Measurements from ENCODE around the gene BCO1.

DNA sequence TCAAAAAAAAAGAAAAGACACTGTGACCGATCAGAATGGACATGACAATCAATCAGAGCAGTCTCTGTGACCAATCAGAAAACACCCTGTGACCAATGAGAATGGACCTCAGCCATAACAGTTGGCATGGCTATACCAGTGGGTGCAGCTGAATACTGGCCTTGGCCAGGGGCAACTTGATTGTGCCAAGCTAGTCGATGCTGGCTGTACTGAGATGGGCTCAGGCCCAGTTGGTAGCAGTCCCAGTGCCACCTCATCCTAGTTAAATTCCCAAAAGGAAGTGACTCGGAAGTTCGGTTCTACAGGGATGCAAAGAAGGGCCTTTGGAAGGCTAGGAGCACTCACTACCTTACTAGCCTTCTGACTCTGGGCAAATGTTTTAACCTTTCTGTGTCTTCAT lies 37.2 kb upstream of the BCO1 start:
- TF ChIP-seq, protein P1, sequence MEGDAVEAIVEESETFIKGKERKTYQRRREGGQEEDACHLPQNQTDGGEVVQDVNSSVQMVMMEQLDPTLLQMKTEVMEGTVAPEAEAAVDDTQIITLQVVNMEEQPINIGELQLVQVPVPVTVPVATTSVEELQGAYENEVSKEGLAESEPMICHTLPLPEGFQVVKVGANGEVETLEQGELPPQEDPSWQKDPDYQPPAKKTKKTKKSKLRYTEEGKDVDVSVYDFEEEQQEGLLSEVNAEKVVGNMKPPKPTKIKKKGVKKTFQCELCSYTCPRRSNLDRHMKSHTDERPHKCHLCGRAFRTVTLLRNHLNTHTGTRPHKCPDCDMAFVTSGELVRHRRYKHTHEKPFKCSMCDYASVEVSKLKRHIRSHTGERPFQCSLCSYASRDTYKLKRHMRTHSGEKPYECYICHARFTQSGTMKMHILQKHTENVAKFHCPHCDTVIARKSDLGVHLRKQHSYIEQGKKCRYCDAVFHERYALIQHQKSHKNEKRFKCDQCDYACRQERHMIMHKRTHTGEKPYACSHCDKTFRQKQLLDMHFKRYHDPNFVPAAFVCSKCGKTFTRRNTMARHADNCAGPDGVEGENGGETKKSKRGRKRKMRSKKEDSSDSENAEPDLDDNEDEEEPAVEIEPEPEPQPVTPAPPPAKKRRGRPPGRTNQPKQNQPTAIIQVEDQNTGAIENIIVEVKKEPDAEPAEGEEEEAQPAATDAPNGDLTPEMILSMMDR (IDR thresholded peaks at IDR 0.05), result no peak
- TF ChIP-seq POLR2A (IDR thresholded peaks at IDR 0.05), result no peak
- TF ChIP-seq POLR2AphosphoS5 (IDR thresholded peaks at IDR 0.05), result no peak
